Glutamatergic neuron (in vitro differentiated cells): ENCODE measurements around the gene ATP6V0E2. TPM values are rescaled to one million over a fixed set of nuclear protein-coding genes. Genes with fewer than 3 reads are reported as not detected.
"Not testable (repeated sequence)": the region's sequence is repeated elsewhere in the genome, so short reads cannot be mapped to it uniquely, and the experiment has no call there.

Source experiments
- DNase-seq: peaks from one replicate; pipeline ENCODE4 v3.0.0; 2022
- H3K27ac Mint-ChIP-seq: one replicate; pipeline ENCODE4 v1.8.0; 2020; ENCODE audit warnings: mild to moderate bottlenecking, mixed read lengths, inconsistent platforms; ENCODE audit not compliant: unreplicated experiment
- H3K27me3 Mint-ChIP-seq: one replicate; pipeline ENCODE4 v1.8.0; 2020; ENCODE audit warnings: mild to moderate bottlenecking, moderate library complexity, mixed read lengths, inconsistent platforms; ENCODE audit not compliant: unreplicated experiment
- H3K36me3 Mint-ChIP-seq: one replicate; pipeline ENCODE4 v1.8.0; 2020; ENCODE audit warnings: mild to moderate bottlenecking, mixed read lengths, inconsistent platforms; ENCODE audit not compliant: unreplicated experiment
- H3K4me1 Mint-ChIP-seq: one replicate; pipeline ENCODE4 v1.8.0; 2020; ENCODE audit warnings: mild to moderate bottlenecking, low read depth, mixed read lengths, inconsistent platforms; ENCODE audit not compliant: unreplicated experiment
- H3K4me3 Mint-ChIP-seq: one replicate; pipeline ENCODE4 v1.8.0; 2020; ENCODE audit warnings: mild to moderate bottlenecking, mixed read lengths, inconsistent platforms; ENCODE audit not compliant: unreplicated experiment
- H3K9me3 Mint-ChIP-seq: one replicate; pipeline ENCODE4 v1.8.0; 2020; ENCODE audit warnings: mild to moderate bottlenecking, moderate library complexity, mixed read lengths, inconsistent platforms; ENCODE audit not compliant: unreplicated experiment
- total RNA-seq: library from RNA; stranded (reverse); fragmentation: NEBNext Ultra II Directional; extraction: Animal tissue kit (Norgen Biotek cat#: 25700); gene quantifications from one replicate; pipeline ENCODE4 v1.2.1, GENCODE V29; 2021; ENCODE audit not compliant: unreplicated experiment
- TF ChIP-seq, protein P1 (sequence below): fragments of 200-600 bp; sonication (generic); IDR thresholded peaks from one replicate; pipeline ENCODE4 v1.5.0; 2021; ENCODE audit not compliant: partially characterized antibody, unreplicated experiment

Gene ATP6V0E2
- total RNA-seq, 1 donor from 2014 or later: 67.6 TPM

DNA sequence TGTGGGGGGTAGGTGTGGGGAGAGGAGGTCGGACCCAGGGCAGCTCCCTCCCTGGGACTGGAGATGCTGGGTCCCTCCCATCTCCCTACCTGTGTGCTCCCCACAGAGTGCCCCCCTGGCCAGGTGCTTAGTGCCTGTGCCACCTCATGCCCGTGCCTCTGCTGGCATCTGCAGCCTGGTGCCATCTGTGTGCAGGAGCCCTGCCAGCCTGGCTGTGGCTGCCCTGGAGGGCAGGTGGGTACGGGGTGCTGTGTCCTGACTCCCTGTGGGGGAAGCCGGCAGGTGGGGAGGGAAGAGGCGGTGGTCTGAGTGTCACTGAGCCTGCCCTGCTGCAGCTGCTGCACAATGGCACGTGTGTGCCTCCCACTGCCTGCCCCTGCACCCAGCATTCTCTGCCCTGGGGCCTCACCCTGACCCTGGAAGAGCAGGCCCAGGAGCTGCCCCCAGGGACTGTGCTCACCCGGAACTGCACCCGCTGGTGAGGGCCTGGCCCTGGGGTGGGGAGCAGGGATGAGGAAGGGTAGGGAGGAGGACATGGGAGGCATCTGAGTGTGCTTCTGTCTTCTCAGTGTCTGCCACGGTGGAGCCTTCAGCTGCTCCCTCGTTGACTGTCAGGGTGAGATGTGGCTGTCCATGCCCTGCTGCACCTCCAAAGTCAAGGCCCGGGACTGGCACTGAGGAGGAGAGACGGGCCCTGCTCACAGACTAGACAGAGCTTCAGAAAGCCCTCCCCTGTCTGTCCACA, 47.3 kb upstream of the ATP6V0E2 start:
- TF ChIP-seq, protein P1, sequence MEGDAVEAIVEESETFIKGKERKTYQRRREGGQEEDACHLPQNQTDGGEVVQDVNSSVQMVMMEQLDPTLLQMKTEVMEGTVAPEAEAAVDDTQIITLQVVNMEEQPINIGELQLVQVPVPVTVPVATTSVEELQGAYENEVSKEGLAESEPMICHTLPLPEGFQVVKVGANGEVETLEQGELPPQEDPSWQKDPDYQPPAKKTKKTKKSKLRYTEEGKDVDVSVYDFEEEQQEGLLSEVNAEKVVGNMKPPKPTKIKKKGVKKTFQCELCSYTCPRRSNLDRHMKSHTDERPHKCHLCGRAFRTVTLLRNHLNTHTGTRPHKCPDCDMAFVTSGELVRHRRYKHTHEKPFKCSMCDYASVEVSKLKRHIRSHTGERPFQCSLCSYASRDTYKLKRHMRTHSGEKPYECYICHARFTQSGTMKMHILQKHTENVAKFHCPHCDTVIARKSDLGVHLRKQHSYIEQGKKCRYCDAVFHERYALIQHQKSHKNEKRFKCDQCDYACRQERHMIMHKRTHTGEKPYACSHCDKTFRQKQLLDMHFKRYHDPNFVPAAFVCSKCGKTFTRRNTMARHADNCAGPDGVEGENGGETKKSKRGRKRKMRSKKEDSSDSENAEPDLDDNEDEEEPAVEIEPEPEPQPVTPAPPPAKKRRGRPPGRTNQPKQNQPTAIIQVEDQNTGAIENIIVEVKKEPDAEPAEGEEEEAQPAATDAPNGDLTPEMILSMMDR: no peak
- DNase-seq: no peak
- Mint-ChIP-seq H3K9me3 (peaks cover 1% of the 10 kb centered on the region), H3K27ac (no peak overlapping the region), H3K4me1 (no peaks in the 10 kb centered on the region), H3K36me3 (no peaks in the 10 kb centered on the region), H3K27me3 (peaks cover 6% of the 10 kb centered on the region), H3K4me3 (no peak overlapping the region)

DNA sequence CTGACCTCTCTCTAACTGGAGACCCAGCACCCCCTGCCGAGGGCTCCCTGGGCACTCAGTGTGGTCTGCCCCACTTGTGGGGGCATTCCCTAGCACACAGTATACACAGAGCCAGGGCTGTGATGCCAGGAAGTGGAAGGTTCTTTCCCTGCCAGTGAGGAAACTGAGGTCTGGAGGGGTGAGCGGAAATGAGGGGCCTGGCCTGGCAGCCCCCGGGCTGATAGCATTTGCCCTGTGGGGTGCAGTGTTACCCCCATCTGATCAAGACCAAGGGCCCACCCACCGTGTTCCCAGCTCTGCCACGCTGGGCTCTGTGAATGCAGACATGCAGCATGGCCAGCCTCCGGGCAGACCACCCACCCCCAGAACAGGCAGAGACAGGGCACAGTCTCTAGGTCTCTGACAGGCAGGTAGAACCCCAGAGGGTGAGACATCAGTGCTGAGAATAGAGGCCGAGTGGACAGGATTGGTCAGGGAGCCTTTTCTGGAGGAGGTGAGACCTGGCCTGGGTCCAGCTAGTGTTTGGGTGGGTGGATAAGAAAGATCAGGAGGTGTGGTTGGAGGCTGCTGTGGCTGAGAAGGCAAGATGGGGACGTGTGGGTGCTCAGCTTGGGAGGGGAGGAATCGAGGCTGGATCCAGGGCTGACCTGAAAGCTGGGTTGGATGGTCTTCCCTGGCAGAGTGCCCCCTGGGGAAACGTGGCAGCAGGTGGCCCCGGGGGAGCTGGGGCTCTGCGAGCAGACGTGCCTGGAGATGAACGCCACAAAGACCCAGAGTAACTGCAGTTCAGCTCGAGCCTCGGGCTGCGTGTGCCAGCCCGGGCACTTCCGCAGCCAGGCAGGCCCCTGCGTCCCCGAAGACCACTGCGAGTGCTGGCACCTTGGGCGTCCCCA, 46.4 kb upstream of the ATP6V0E2 start:
- DNase-seq: no peak
- Mint-ChIP-seq H3K4me3 (no peak overlapping the region), H3K27me3 (peaks cover 9% of the 10 kb centered on the region), H3K4me1 (no peaks in the 10 kb centered on the region), H3K27ac (no peak overlapping the region), H3K36me3 (no peaks in the 10 kb centered on the region), H3K9me3 (peaks cover 3% of the 10 kb centered on the region)
- TF ChIP-seq, protein P1: no peak

DNA sequence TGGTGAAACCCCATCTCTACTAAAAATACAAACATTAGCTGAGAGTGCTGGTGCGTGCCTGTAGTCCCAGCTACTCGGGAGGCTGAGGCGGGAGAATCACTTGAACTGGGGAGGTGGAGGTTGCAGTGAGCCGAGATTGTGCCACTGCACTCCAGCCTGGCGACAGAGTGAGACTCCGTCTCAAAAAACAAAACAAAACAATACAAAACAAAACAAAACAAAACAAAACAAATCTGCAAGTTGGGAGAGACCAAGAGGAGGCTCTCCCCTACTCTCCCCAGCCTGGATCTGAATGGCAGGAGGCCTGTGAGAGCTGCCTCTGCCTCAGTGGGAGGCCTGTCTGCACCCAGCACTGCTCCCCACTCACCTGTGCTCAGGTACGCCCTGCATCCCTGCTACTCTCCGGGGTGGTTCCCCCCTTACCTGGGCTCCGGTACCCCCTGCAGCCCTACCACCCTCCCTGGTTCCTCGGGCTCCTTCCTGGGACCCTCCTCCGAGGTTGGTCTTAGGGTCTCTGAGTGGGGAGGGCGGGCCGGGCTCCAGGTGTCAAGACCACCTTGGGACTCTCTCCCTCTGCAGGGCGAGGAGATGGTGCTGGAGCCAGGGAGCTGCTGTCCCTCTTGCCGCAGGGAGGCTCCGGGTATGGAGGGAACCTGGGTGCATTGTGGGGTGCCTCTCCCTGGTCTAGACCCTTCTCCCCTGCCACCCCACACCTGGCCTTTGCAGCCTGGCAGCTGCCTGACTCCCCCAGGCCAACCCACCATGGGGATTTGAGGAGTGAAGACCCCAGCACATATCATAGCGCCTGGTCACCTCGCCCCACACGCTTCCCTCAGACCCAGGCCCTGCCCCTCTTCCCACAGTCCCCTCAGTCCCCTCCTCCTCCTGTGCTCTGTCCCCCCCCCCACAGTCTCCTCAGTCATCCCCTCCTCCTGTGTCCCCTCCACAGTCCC, 45.1 kb upstream of the ATP6V0E2 start:
- Mint-ChIP-seq H3K9me3 (peaks cover 4% of the 10 kb centered on the region), H3K36me3 (no peaks in the 10 kb centered on the region), H3K4me1 (no peaks in the 10 kb centered on the region), H3K27ac (no peak overlapping the region), H3K27me3 (peaks cover 11% of the 10 kb centered on the region), H3K4me3 (no peak overlapping the region)
- TF ChIP-seq, protein P1: no peak
- no peak for DNase-seq

DNA sequence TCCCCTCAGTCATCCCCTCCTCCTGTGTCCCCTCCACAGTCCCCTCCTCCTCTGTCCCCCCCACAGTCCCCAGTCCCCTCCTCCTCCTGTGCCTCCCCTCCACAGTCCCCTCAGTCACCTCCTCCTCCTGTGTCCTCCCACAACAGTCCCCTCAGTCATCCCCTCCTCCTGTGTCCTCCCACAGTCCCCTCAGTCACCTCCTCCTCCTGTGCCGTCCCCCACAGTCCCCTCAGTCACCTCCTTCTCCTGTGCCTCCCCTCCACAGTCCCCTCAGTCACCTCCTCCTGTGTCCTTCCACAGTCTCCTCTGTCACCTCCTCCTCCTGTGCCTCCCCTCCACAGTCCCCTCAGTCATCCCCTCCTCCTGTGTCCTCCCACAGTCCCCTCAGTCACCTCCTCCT, 43.2 kb upstream of the ATP6V0E2 start:
- DNase-seq, H3K27ac Mint-ChIP-seq, H3K36me3 Mint-ChIP-seq, H3K4me3 Mint-ChIP-seq, H3K9me3 Mint-ChIP-seq, H3K4me1 Mint-ChIP-seq: not testable (repeated sequence)
- H3K27me3 Mint-ChIP-seq: peaks cover 18% of the 10 kb centered on the region
